ENCODE data around the gene C20orf204.

C20orf204 gene

GRCh38 chr20:64036346-64037198, 590 bp downstream of the C20orf204 start:
- Mint-ChIP-seq H3K4me3 (no peak overlapping the region), H3K36me3 (peaks cover 24% of the 10 kb centered on the region), H3K9me3 (no peaks in the 10 kb centered on the region), H3K27me3 (peaks cover 10% of the 10 kb centered on the region), H3K27ac (no peak overlapping the region), H3K4me1 (peaks cover 31% of the 10 kb centered on the region)
- ATAC-seq = no peak

GRCh38 chr20:64037199-64037497, 1.2 kb downstream of the C20orf204 start:
- peaks cover 19% of the 10 kb centered on the region for H3K36me3 Mint-ChIP-seq
- no peak overlapping the region for H3K4me3 Mint-ChIP-seq
- H3K9me3 Mint-ChIP-seq = no peaks in the 10 kb centered on the region
- H3K27ac Mint-ChIP-seq = no peak overlapping the region
- H3K27me3 Mint-ChIP-seq = peaks cover 10% of the 10 kb centered on the region
- peaks cover 34% of the 10 kb centered on the region for H3K4me1 Mint-ChIP-seq
- ATAC-seq = no peak

- no peak for ATAC-seq
These were observed 1.7 kb downstream of the C20orf204 start for GRCh38 chr20:64037498-64038213.

GRCh38 chr20:64038224-64038564, 2.2 kb downstream of the C20orf204 start:
- peaks cover 36% of the 10 kb centered on the region for H3K4me1 Mint-ChIP-seq
- H3K27ac Mint-ChIP-seq = peak overlapping the region; percentile 42
- peaks cover 10% of the 10 kb centered on the region for H3K27me3 Mint-ChIP-seq
- no peaks in the 10 kb centered on the region for H3K9me3 Mint-ChIP-seq
- peaks cover 14% of the 10 kb centered on the region for H3K36me3 Mint-ChIP-seq
- ATAC-seq = peak; percentile 37
- H3K4me3 Mint-ChIP-seq = peak overlapping the region; percentile 80

More at GRCh38 chr20:64037498-64038213, 1.7 kb downstream of the C20orf204 start:
- Mint-ChIP-seq H3K27me3 (peaks cover 10% of the 10 kb centered on the region), H3K4me3 (peak overlapping the region; percentile 31), H3K36me3 (peaks cover 19% of the 10 kb centered on the region), H3K9me3 (no peaks in the 10 kb centered on the region), H3K27ac (no peak overlapping the region), H3K4me1 (peaks cover 36% of the 10 kb centered on the region)

GRCh38 chr20:64038565-64039292, 2.7 kb downstream of the C20orf204 start:
- peak overlapping the region; percentile 42 for H3K27ac Mint-ChIP-seq
- no peaks in the 10 kb centered on the region for H3K9me3 Mint-ChIP-seq
- H3K4me3 Mint-ChIP-seq = peak overlapping the region; percentile 80
- peaks cover 36% of the 10 kb centered on the region for H3K4me1 Mint-ChIP-seq
- ATAC-seq = peak; percentile 85
- peaks cover 13% of the 10 kb centered on the region for H3K27me3 Mint-ChIP-seq
- H3K36me3 Mint-ChIP-seq = peaks cover 9% of the 10 kb centered on the region

GRCh38 chr20:64039293-64040160, 3.5 kb downstream of the C20orf204 start:
- Mint-ChIP-seq H3K27me3 (peaks cover 21% of the 10 kb centered on the region), H3K27ac (no peak overlapping the region), H3K36me3 (peaks cover under 1% of the 10 kb centered on the region), H3K9me3 (no peaks in the 10 kb centered on the region), H3K4me1 (peaks cover 31% of the 10 kb centered on the region), H3K4me3 (peak overlapping the region; percentile 80)
- ATAC-seq = no peak

- Mint-ChIP-seq H3K4me3 (peak overlapping the region; percentile 22), H3K27me3 (peaks cover 30% of the 10 kb centered on the region), H3K4me1 (peaks cover 23% of the 10 kb centered on the region), H3K36me3 (no peaks in the 10 kb centered on the region), H3K9me3 (no peaks in the 10 kb centered on the region), H3K27ac (no peak overlapping the region)
- ATAC-seq = no peak
These were observed 4.5 kb downstream of the C20orf204 start for GRCh38 chr20:64040231-64041039.

- H3K27me3 Mint-ChIP-seq = peaks cover 37% of the 10 kb centered on the region
- H3K4me3 Mint-ChIP-seq = no peak overlapping the region
- no peaks in the 10 kb centered on the region for H3K9me3 Mint-ChIP-seq
- no peaks in the 10 kb centered on the region for H3K36me3 Mint-ChIP-seq
- peaks cover 23% of the 10 kb centered on the region for H3K4me1 Mint-ChIP-seq
- no peak for ATAC-seq
- no peak overlapping the region for H3K27ac Mint-ChIP-seq
These were observed 5.2 kb downstream of the C20orf204 start for GRCh38 chr20:64041040-64041780.

- Mint-ChIP-seq H3K27ac (peak overlapping the region; percentile 80), H3K4me3 (peak overlapping the region; percentile 80), H3K9me3 (no peaks in the 10 kb centered on the region), H3K27me3 (peaks cover 42% of the 10 kb centered on the region), H3K4me1 (peaks cover 23% of the 10 kb centered on the region), H3K36me3 (no peaks in the 10 kb centered on the region)
- ATAC-seq = no peak
These were observed 5.7 kb downstream of the C20orf204 start for GRCh38 chr20:64041781-64042053.

- Mint-ChIP-seq H3K4me1 (peaks cover 23% of the 10 kb centered on the region), H3K27me3 (peaks cover 44% of the 10 kb centered on the region), H3K27ac (peak overlapping the region; percentile 80), H3K36me3 (no peaks in the 10 kb centered on the region), H3K9me3 (no peaks in the 10 kb centered on the region), H3K4me3 (peak overlapping the region; percentile 80)
- ATAC-seq = no peak
These were observed 6.2 kb downstream of the C20orf204 start for GRCh38 chr20:64042054-64042781.

- Mint-ChIP-seq H3K36me3 (no peaks in the 10 kb centered on the region), H3K27ac (no peak overlapping the region), H3K9me3 (no peaks in the 10 kb centered on the region), H3K4me3 (no peak overlapping the region), H3K4me1 (peaks cover 15% of the 10 kb centered on the region), H3K27me3 (peaks cover 46% of the 10 kb centered on the region)
- ATAC-seq = no peak
These were observed 7.8 kb downstream of the C20orf204 start for GRCh38 chr20:64043768-64044167.

GRCh38 chr20:64044484-64045247, 8.7 kb downstream of the C20orf204 start:
- no peaks in the 10 kb centered on the region for H3K9me3 Mint-ChIP-seq

More at GRCh38 chr20:64044484-64045247, 8.7 kb downstream of the C20orf204 start:
- Mint-ChIP-seq H3K36me3 (no peaks in the 10 kb centered on the region), H3K27ac (no peak overlapping the region), H3K4me3 (no peak overlapping the region), H3K4me1 (peaks cover 11% of the 10 kb centered on the region), H3K27me3 (peaks cover 47% of the 10 kb centered on the region)
- no peak for ATAC-seq

Measured in stimulated activated memory B cell treated with anti-CD40 and anti-IgM and Interleukin-4, amounts not matched to agents 10 μg/mL and 1 μg/mL and 100 μg/mL, for 72 hours (primary cell).